Measurements from ENCODE around the gene EML6.

The EML6 gene

GRCh38 chr2:54760310-54760709 lies 36.8 kb downstream of the EML6 start:
- DNase-seq = no peak

DNA sequence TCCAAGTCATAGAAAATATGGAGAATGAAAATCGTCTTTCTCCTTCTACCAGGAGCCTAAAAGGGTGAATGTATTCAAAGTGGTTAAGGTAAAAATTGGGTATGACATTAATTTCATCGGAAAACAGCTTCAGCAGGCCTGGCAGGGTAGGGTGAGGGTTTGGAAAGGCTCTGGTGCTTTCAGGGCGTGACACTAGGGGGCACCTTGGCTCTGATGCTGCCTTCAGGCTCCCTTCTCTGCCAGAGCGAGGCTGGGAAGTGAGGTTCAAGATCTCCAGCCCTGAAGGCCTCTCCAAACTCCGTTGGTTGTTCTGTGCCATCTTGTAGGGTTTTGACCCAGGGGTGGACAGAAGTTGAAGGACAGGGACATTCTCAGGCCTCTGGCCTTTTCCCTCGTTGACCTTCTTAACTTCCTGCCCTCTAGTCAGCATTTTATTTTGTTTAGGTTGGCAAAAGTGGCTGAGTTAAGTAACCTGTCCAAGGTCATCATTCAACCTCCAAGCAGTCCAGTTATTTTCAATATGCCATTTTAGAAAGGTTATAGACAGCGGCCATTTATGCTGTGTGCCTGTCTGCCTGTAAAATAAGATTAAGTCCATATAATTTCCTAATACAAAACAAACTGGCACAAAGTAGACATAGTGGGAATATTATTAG lies 40.3 kb downstream of the EML6 start:
- no peak for DNase-seq

- DNase-seq = no peak
Measured at GRCh38 chr2:54767921-54768320, 44.5 kb downstream of the EML6 start.

- no peak for DNase-seq
Measured at GRCh38 chr2:54768772-54769428, 45.4 kb downstream of the EML6 start.

DNA sequence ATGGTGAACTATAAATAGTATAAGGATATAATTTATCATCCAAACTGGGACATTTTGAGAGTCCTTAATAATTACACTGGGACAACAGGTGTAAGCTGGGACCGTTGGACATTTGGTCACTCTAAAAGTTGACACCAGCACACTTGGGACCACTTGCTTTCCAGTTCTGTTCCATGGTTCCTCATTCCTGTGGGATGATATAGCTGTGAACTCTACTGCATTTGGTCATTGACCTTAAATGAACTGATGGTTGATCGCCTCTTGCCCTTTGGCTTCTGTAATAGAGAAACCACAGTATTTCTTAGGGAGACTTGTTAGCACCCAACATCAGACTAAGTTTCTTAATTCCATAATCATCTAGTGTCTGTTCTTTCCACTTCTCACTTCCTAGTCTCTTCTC lies 46.7 kb downstream of the EML6 start:
- no peak for DNase-seq

- no peak for DNase-seq
Measured at GRCh38 chr2:54770676-54771075, 47.2 kb downstream of the EML6 start.

DNA sequence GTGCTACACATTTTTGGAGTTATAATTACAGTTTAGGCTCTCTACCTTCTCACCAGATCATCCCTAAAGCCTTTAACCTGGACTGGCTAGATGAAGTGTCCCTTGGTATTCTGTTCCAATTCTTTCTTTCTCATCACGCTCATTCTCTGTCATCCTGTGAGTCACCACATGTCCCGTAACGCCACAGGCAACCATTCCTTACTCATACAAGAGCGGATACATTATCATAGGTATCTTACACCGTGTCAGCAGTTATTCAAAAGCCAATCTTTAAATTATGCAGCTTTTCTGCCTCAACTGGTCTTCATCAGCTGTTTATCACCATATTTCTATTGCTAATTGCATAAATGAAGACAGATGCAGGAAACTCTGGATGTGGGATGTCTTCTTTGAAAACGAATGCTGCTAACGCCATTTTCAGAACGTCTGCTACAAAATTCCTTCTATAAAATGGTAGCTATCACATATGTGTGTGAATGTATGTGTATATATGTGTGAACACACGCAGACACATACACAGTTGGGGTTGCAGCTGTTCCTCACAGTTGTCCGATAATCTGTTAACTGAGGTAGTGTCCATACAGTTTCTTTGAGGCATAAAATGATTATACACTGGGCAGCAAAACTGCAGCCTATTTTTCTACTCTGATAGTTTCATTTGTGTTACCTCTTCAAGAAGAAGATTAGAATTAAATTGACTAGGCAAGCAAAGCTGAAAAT lies 47.9 kb downstream of the EML6 start:
- no peak for DNase-seq

DNA sequence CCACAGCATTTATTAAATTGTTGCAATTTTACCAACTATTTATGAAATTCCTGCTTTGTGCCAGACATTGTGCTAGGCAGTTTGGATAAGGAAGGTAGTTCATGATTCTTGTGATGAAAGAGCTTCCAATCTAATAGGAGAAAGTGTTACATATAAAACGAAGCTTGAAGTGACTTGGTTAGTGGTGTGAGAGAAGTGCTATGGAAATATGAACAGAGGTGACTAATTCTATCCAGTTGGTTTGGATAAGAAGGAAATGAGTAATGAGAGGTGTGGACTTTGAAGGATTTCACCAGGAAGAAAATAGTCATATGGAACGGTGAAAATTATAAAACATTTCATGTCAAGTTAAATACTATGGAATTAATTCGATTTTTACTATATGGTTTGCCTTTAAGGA lies 48.6 kb downstream of the EML6 start:
- DNase-seq = no peak

DNA sequence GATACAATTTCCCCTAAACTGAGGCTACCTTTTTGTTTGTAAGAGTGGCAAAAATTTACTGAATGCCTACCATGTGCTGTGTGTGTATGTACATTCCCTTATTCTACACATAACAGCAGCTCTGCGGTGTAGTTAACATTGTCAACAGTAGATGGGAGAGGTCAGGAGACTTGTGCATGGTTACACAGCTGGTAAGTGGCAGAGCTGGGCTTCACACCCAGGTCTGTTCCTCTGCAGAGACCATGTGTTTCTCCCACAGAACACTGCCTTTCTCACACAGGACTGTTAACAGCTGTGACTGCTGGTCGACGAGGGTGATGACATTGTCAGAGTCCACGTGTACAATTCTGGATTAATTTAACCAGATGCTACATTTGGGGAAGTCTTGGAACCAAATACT lies 49.1 kb downstream of the EML6 start:
- DNase-seq = no peak

DNA sequence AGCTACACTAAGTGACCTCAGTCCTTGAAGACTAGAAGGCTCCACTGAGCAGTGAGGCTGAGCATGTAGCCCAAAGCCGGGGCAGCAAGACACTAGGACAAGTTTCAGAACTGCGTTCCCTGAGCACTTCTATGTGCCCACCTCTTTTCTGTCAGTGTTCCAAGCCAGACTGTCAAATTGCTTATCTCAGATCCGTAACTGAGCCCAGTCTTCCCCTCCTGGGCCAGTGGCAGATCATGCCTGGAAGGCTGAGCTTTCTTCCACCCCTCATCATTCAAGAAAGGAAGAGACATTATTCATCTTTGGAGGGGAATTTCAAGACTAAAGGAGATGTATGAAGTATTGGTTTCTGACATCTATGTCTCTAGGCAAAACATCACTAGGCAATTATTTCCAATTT lies 49.8 kb downstream of the EML6 start:
- DNase-seq = no peak

GRCh38 chr2:54773838-54774237 lies 50.4 kb downstream of the EML6 start:
- no peak for DNase-seq

DNA sequence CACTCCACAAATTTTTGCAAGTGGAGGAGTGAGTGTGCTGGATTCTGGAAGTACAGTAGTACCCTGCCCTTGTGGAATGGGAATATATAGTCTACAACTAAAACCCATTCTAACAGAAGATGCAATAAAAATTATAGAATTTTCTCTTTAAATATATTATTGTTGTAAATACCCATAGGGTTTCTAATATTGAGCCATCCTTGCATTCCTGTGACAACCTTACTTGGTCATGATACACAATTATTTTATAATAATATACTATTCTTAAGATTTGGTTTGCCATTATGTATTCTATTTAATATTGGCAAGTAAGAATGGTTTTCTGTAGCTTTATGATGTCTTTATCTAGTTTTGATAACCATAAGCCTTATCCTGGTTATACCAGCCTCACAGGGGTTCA lies 52.2 kb downstream of the EML6 start:
- no peak for DNase-seq

DNA sequence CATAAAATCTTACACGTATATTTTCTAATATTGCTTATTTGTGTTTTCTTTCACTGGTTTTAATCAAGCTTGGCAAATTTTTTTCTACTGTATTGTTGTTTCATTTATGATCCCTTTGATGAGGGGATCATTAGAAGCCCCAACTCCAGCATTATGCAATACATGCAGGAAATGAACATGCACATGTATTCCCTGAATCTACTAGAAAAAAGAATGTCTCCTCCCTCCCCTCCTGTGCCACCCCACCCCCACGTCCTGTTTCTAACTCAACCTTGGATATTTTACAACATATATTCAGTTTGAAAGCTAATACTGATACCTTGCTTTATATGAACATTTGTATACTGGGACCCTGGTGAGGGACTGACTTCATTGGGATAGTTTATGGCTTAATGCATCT lies 53.0 kb downstream of the EML6 start:
- no peak for DNase-seq

GRCh38 chr2:54783349-54783748 lies 59.9 kb downstream of the EML6 start:
- no peak for DNase-seq

GRCh38 chr2:54787270-54787669 lies 63.8 kb downstream of the EML6 start:
- no peak for DNase-seq

DNA sequence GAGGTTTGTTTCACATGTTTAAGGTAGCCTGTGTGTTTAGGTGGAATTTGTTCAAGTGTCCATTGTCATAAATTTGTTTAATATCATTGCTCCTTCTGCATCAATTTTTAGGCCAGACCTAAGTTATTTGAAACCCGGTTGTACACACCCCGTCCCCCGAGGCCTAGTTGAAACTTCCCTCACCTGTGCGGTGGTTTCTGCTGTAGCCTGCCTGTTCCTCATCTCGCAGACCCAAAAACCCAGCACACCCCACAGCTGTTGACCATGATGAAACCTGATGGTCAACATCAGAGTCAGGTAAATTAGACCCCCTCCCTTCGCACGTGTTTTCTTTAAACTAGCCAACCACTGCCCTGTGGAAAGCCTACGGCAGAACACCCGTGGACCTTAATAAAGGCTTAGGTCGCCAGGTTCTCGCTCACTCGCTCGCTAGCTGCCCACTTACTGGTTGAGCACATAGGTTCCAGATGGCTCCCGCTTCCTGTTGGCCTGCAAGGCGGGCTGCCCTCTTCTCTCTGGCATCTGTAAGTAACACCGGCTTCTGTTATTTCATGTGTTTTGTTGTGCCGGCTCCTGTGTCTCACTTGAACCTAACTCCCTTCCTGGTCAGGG lies 64.4 kb downstream of the EML6 start:
- DNase-seq = no peak

GRCh38 chr2:54789878-54790277 lies 66.4 kb downstream of the EML6 start:
- DNase-seq = no peak

GRCh38 chr2:54791831-54792230 lies 68.4 kb downstream of the EML6 start:
- DNase-seq = no peak

DNA sequence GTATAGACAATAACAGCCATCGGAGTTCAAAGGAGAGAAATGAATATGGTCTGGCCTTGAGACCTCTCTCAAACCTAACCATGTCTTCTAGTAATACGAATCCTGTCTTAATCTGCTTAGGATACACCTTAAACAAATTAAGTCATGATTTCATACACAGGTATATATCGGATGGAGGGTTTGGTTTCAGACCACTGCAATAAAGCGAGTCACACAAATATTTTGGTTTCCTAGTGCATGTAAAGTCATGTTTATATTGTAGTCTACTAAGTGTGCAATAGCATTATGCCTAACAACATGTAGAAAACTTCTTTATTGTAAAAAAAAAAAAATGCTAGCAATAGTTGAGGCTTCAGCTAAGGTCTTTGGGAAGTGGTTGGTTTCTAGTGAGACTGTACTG lies 73.8 kb downstream of the EML6 start:
- no peak for DNase-seq

GRCh38 chr2:54801352-54801751 lies 77.9 kb downstream of the EML6 start:
- DNase-seq = no peak

DNA sequence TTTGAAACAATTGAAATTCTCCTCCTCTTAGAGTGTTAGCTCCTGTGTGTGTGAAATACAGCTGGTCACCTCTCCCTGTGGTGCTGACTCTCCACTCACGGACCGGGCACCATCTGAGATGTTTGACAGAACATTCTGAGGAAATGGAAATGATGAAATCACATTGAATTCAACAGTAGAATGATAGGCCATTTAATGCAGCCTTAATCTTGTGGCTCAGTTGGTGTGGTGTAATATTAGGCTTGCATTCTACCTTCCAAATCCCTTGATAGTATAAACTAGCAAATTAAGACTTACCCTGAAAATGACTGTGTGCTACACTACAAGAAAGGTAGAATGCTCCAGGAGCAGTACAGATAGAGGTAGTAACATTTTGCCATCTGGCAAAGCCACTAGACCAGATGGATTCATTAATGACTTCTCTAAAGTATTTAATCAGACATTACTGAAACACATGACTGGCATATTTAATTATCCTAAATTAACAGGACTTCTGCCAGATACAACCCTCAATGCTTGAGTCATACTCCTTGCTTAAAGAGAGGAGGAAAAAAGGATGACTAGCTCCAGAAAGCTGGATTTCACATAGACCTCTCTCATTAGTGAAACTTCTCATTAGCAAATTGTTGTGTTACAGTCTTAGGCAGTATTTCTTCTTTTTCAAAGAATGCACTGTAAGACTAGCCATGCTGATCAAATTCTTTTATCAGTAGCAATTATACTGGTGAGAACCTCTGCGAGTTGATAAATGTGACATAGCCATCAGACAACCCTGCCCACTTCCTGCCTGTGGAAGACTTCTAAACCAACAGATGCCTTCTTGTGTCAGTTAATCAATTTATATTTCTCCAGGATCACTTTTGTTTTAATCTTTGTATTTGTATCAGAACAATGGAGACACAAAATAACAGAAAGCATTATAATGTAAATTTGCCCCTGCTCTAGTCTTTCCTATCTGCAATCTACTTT lies 80.6 kb downstream of the EML6 start:
- no peak for DNase-seq

- DNase-seq = no peak
Measured at GRCh38 chr2:54805255-54805654, 81.8 kb downstream of the EML6 start.

GRCh38 chr2:54806975-54807374 lies 83.5 kb downstream of the EML6 start:
- DNase-seq = no peak
